OCI-M1 (cell line): ENCODE data around the gene PP2D1.
"Not testable (repeated sequence)": the region's sequence is repeated elsewhere in the genome, so short reads cannot be mapped to it uniquely, and the experiment has no call there.

Experiments
- DNase-seq: peaks from one replicate; lab custom pipeline; 2025; lab: John Stamatoyannopoulos, UW

The PP2D1 gene, protein sequence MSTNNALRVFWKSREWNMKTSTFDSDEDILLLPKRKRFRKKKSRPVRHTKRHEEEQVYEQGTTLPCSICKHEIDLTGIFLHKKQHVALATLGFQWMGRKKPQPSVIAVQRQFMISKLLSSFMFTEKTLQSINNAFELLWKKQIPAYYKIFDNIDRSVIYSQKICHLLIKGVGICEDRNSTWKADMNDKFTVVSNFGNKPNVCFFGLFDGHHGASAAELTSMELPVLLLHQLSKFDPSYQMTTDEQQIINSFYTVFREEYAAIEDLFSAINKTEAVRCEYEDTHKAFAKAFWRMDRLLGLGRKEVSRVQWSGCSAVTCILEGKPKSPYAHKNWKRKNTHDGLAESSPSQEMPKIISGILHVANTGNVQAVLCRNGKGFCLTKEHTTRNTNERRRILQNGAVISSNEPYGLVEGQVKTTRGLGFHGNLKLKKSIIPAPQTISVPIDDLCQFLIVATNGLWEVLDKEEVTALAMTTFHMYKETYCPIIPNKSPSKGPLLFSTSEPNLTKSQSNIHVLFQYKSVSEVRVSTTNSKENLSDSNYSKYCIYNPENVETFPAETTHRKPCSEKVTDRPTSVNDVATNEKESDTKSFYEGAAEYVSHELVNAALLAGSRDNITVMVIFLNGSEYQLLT

GRCh38 chr3:20012164-20012563, at the start of gene PP2D1:
Gene PP2D1, minus strand, starts transcription at chr3:20012264. Its CDS starts 192 bp downstream, at chr3:20012072.
- no peak for DNase-seq

DNA sequence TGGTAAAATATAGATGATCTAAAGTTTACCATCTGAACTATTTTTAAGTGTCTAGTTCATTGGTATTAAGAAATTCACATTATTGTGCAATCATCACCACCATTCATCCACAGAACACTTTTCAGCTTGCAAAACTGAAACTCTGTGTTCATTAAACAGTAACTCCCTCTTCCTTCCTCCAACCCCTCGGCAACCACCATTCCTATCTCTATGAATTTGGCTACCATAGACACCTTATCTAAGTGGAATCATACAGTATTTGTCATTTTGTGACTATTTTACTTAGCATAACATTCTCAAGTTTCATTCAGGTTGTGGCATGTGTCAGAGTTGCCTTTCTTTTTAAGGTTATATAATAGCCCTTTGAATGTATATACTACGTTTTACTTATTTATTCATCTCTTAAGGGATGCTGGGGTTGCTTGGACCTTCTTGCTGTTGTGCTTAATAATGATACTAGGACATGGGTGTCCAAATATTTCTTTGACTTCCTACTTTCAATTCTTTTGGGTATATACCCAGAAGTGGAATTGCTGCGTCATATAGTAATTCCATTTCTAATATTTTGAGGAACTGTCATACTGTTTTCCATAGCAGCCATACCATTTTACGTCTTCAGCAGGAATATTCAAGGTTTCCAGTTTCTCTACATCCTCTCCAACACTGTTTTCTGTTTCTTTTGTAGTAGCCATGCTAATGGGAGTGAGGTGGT, 49.1 kb upstream of the PP2D1 start:
- peak; percentile 64 for DNase-seq

DNA sequence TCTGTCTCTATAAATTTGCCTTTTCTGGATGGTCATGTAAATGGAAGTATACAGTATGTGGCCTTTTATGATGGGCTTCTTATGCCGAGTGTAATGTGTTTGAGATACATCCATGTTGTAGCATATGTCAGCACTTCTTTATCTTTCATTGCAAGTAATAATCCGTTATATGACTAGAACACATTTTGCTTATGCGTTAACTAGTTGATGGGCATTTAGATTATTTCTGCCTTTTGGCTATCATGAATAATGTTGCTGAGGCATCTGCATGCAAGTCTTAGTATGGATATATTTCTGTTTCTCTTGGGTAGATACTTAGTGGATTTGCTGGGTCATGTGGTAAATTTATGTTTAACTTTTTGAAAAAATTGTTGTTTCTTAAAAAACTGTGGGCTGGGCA, 47.9 kb upstream of the PP2D1 start:
- no peak for DNase-seq

DNA sequence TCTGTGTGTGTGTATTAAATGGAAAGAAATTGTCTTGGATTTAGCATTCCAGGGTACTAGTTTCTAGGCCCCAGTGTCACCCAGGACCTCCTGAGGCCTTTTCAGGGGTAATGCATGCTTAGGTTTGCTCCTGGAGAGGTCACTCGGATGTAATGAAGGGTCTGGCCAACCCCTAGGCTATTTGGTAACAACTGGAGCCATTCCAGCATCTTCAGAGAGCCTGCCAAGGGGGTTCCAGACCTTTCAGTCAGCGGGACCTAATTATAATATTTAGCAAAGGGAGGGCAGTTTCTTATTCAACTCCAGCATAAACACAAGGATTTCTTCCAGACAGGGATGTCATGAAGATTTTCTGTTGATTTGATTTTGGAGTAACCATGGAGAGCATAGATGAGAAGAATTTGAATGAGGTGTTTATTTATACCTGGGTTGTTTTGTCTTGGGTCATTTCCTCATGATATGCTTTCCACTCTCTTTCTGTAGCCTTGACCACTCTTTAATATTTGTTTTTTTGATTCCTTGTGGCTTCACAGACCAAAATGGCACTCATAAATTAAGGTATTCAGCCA, 45.6 kb upstream of the PP2D1 start:
- DNase-seq: no peak

DNA sequence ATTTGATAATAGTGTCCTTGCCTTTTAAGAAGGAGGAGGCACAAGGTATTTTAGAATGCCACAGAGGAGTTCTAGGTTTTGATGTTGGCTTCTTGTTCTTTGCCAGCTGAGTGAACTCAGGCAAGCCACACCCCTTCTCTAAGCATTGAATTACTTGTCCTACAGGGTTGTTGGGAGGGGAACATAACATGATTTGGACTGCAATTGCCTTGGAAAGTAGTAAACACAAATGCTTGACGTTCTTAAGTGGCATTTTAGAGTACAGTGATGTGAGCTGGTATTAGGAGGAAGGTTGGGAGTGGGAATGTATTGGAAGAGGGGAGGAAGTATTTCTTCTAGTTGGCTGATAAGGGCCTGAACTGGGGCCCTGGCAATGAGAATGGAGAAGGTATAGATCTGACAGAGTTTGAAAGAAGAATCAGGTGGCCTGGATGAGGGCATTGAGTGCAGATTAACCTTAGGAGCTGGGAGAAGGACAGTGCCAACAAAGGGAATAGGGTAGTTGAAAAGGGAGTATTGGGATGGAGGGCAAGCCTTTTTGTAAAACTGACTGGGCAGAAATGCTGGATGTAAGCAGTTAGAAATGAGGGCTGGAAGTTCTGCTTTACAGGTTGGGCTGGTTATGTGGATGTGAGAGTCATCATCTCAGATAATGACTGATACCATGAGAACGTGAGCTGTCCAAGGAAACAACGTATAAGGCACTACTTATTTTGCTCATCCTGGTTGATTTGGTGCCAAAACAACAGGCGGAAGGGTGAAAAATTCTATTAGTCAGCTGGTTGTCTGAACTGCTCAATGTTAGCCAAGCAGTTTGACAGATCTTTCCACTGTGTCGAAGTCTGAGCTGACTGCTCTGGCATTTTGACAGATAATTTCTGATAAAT, 44.9 kb upstream of the PP2D1 start:
- DNase-seq: no peak

GRCh38 chr3:20055842-20056241, 43.8 kb upstream of the PP2D1 start:
- no peak for DNase-seq

DNA sequence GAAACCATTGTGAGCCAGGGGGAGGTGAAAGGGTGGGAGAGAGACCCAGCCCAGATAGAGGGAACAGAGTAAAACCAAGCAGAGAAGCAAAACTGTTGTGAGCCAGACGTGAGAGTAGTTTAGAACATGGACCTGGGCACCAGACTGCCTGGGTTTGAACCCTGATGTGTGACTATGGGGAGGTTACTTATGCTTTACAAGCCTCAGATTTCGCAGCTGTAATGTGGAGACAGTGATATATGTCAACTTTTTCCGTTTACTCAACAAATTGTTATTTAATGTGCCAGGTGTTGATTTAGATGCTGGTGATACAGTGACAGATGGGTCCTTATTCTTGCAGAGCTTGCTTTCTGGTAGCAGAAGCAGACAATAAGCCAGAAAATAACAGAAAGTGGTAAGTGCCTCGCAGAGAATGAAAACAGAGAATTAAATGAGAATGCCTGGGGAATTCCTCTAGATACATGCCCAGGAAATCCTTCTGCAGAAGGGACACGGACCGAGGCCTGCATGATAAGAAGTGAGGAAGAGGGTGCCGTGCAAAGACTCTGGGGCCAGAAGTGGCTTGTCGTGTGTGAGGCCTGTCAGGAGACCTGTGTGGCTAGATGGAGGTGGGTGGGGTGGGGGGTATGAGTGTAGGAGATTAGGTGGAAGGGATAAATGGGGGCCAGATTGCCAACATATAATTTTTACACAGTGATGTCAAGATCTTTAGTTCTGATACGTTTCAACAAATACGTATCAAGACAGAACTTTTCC, 43.1 kb upstream of the PP2D1 start:
- DNase-seq: no peak

DNA sequence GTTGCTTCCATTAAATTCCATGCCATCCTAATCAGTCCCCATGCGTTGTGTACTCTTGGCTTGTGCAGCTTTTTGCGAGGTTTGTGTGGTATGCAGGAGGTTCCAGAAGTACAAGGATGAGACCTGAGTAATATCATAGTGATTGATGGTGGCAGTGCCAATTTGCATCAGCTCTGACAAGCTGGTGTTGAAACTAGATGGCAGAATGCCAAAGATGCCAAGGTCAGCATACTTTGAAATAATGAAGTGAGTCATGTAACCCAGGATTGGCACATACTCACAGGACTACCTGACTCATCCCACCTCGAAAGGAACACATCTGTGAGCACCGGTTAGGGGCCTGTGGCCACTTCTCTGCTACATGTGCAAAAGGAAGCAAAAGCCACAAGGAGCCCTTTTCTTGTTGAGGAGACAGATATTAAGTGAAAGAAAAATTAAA, 42.5 kb upstream of the PP2D1 start:
- DNase-seq: no peak

GRCh38 chr3:20052851-20053250, 40.8 kb upstream of the PP2D1 start:
- no peak for DNase-seq

- no peak for DNase-seq
These were observed 39.2 kb upstream of the PP2D1 start for GRCh38 chr3:20051123-20051806.

DNA sequence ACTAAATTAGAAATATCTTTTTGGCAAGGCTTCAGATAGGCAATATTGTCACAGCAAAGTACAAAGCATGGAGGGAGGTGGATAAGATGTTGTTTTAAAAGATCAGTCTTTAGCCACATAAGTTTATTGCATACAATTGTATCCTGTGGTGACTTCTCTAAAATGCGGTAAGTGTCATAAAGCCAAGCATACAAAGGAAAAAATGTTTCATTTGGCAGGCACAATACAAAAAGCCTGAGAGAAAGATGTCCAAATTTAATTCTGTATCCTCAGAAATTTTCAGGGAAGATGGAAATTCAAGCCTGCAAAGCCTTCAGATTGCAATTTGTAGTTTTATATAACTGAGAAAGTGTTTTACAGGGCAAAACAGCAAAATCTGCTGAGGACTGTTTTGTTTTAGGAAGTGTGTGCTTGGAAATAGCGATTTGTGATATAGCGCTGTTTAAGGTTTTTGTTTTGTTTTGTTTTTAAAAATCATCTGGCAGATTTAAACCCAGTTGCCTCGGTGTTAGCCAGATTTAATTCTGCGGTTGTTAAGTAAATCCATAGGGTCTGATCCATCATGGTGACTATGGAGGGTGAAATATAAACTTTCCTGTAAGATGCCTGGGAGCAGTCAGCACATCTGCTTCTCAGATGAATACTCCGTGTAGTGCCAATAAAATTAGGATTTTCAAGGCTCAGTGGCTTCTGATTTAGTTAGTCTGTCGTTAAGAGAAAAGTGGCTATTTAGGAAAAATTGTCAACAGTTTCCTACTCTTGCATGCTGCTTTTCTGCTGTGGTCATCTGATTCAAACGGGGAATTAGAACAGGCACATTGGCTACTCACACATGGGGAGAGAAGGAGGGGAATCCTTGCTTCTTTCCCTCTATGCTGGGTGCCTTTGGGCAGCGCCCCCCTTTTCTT, 36.2 kb upstream of the PP2D1 start:
- DNase-seq: no peak

DNA sequence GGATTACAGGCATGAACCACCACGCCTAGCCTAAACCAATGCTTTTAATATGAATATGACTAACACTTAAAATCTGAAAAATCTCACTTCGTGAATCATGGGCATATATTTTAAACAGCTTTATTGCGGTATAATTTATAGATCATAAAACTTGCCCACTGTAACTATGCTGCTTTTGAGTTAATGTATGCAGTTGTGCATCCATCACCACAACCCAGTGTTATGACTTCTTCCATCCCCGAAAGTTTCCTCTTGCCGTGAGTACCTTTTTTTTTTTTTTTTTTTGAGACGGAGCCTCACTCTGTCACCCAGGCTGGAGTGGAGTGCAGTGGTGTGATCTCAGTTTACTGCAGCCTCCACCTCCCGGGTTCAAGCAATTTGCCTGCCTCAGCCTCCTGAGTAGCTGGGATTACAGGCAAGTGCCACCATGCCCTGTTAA, 35.3 kb upstream of the PP2D1 start:
- no peak for DNase-seq

- DNase-seq: no peak
These were observed 34.5 kb upstream of the PP2D1 start for GRCh38 chr3:20046556-20046955.

GRCh38 chr3:20045141-20045540, 33.1 kb upstream of the PP2D1 start:
- DNase-seq: not testable (repeated sequence)

DNA sequence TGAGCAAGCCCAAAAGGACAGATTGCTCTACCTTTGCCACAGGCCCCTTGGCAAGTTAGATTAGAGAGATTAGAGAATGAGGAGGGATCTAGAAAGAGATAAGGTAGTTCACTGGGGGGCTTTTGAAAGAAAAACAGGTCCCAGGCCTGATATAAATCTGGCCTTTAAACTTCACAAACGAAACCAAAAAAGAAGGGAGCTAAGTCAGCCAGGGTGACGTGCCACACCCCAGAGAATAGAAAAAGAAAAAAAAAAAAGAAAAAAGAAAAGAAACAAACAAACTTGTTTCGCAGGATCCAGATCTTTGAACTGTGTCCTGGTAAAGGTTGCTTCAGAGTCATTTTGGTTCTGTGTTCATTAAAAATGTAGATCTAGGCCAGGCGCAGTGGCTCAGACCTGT, 31.8 kb upstream of the PP2D1 start:
- DNase-seq: peak; percentile 34

GRCh38 chr3:20043396-20043795, 31.3 kb upstream of the PP2D1 start:
- DNase-seq: peak; percentile 83

DNA sequence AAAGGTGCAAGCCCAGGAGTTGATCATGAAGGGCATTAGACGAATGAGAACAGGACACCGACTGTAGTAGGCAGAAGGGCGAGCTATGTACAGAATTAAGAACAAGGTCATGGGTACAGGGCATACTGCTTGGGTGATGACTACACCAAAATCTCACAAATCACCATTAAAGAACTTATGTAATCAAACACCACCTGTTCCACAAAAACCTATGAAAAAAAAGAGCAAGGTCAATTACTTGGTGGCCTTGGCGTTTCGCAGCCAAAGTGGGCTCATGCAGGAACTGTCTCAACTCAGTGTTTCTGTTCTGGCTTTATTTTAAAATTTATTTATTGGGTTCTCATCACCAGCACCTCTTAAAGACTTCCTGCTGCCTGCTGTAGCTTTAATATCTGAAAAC, 30.3 kb upstream of the PP2D1 start:
- DNase-seq: no peak

- peak; percentile 90 for DNase-seq
These were observed 29.2 kb upstream of the PP2D1 start for GRCh38 chr3:20041197-20041780.
